OCI-LY7 (cell line): ENCODE data around the gene GRAMD2B.

Experiments
- EZH2phosphoT487 ChIP-seq: fragments of 200-600 bp; sonication (generic); IDR thresholded peaks from 2 replicates; pipeline ENCODE4 v1.6.1; 2018; ENCODE audit warnings: low read depth, borderline replicate concordance, mild to moderate bottlenecking, mixed run types, antibody characterized with exemption, low read length, moderate library complexity, mixed read lengths
- TF ChIP-seq, protein P1 (sequence below): fragments of 200-600 bp; sonication (generic); conservative IDR thresholded peaks from 2 replicates; pipeline ENCODE4 v1.5.1; 2014; ENCODE audit warnings: mild to moderate bottlenecking, antibody characterized with exemption, low read length, moderate library complexity, mixed read lengths

DNA sequence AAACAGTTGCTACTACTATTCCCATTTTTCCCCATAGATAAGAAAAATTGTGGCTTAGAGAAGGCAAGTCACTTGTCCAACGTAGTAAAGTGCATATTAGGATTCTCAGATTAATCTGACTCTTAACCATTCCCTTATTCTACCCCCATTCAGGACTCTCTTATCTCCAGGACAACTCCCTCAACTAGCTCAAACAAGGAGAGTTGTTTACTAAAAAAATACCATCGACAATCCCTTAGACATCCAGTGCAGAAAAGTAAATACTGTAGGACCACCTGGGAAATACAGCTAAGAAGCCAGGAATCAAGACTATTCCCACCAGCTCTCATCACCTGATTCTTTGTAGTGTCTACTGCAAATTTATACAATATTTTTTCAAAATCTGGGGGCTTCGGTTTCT is 9.4 kb upstream of the GRAMD2B start:
- TF ChIP-seq, protein P1, sequence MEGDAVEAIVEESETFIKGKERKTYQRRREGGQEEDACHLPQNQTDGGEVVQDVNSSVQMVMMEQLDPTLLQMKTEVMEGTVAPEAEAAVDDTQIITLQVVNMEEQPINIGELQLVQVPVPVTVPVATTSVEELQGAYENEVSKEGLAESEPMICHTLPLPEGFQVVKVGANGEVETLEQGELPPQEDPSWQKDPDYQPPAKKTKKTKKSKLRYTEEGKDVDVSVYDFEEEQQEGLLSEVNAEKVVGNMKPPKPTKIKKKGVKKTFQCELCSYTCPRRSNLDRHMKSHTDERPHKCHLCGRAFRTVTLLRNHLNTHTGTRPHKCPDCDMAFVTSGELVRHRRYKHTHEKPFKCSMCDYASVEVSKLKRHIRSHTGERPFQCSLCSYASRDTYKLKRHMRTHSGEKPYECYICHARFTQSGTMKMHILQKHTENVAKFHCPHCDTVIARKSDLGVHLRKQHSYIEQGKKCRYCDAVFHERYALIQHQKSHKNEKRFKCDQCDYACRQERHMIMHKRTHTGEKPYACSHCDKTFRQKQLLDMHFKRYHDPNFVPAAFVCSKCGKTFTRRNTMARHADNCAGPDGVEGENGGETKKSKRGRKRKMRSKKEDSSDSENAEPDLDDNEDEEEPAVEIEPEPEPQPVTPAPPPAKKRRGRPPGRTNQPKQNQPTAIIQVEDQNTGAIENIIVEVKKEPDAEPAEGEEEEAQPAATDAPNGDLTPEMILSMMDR: no peak
- TF ChIP-seq EZH2phosphoT487: no peak
